Transverse colon (tissue), 4 donors: ENCODE results near the gene ZDHHC14. TPM values are rescaled to one million over a fixed set of nuclear protein-coding genes. Genes with fewer than 3 reads are reported as not detected.

Experiments used
- DNase-seq: peaks from one replicate; pipeline ENCODE4 v3.0.0-alpha.2; 2019
- H3K27ac ChIP-seq, 4 donors: fragments of 200-600 bp; sonication (generic); 2 replicates each; pipeline ENCODE4 v1.5.1; 2016 to 2018; ENCODE audit warnings: inconsistent platforms in 4 of 4
- H3K27me3 ChIP-seq: fragments of 200-600 bp; sonication (generic); 2 replicates; pipeline ENCODE4 v1.5.1; 2017; ENCODE audit warnings: inconsistent platforms
- H3K36me3 ChIP-seq, 4 donors: fragments of 200-600 bp; sonication (generic); 2 replicates each; pipeline ENCODE4 v1.5.1; 2017 to 2019; ENCODE audit warnings: inconsistent platforms in 4 of 4
- H3K4me1 ChIP-seq, 4 donors: fragments of 200-600 bp; sonication (generic); 2 replicates each; pipeline ENCODE4 v1.5.1; 2017 to 2020; ENCODE audit warnings: inconsistent platforms in 4 of 4
- H3K4me3 ChIP-seq, 4 donors: fragments of 200-600 bp; sonication (generic); 1 replicate in 1 of 4; 2 replicates in 3 of 4; pipeline versions ENCODE4 v1.5.1 to v1.6.1; 2017 to 2019; ENCODE audit warnings: inconsistent platforms in 4 of 4
- H3K9me3 ChIP-seq, 2 donors: fragments of 200-600 bp; sonication (generic); 2 replicates each; pipeline ENCODE4 v1.5.1; 2017 to 2019; ENCODE audit warnings: inconsistent platforms in 2 of 2
- EP300 ChIP-seq: sonication (generic); formaldehyde crosslinking; IDR thresholded peaks from one replicate; pipeline ENCODE4 v1.6.1; 2017; ENCODE audit warnings: antibody characterized with exemption, low read depth
- POLR2A ChIP-seq: fragments of 450-650 bp; IDR thresholded peaks from one replicate; pipeline ENCODE4 v1.6.1; 2016; ENCODE audit warnings: antibody characterized with exemption, mild to moderate bottlenecking, moderate library complexity
- POLR2AphosphoS5 ChIP-seq, 3 donors: sonication (generic); formaldehyde crosslinking; IDR thresholded peaks; one replicate each; pipeline ENCODE4 v1.6.1; 2016; ENCODE audit warnings: antibody characterized with exemption in 3 of 3
- WGBS, 2 donors: methylation state at CpG; one replicate each; pipeline ENCODE4 v1.1.5; 2018; ENCODE audit warnings: low coverage in 1 of 2; 5-methylcytosine and 5-hydroxymethylcytosine counted together
- in situ Hi-C, 4 donors: fragments of 200-750 bp; cut with MboI; loops; one replicate each; pipeline versions ENCODE4 v1.15.0 to v1.15.1; 2017; ENCODE audit warnings: low sequenced_read_pairs in 3 of 4, low pct_ligation_motif_present in 1 of 4, low pct_unique_long_range_greater_than_20kb in 1 of 4
- intact Hi-C: fragments of 100-400 bp; cut with DNase I; formaldehyde crosslinking; loops from one replicate; pipeline ENCODE4 v1.15.1; 2023; ENCODE audit warnings: low total_unique reads
- small RNA-seq, 4 donors: library from RNA; depleted of rRNA; stranded (forward); fragments of <200 nt; gene quantifications; one replicate each; pipeline ENCODE3, GENCODE V24; 2016
- total RNA-seq, 4 donors: library from RNA; depleted of rRNA; stranded (reverse); fragments of >200 nt; gene quantifications; one replicate each; pipeline ENCODE4 v1.1.0, GENCODE V29; 2016
- TF ChIP-seq, protein P1 (sequence below), 5 experiments: fragments of 200-600 bp in 3 of 5; fragments of 450-650 bp in 2 of 5; sonication (generic) in 3 of 5; IDR thresholded peaks; 1 replicate in 2 of 5; 2 replicates in 3 of 5; pipeline ENCODE4 v1.5.1; 2016 to 2017; ENCODE audit warnings: antibody characterized with exemption in 5 of 5, inconsistent platforms in 3 of 5, mild to moderate bottlenecking in 2 of 5, moderate library complexity in 1 of 5

ZDHHC14 gene
- total RNA-seq, 4 donors from 2014 or later, result 10.2 to 16.5 (median 12.5) TPM

DNA sequence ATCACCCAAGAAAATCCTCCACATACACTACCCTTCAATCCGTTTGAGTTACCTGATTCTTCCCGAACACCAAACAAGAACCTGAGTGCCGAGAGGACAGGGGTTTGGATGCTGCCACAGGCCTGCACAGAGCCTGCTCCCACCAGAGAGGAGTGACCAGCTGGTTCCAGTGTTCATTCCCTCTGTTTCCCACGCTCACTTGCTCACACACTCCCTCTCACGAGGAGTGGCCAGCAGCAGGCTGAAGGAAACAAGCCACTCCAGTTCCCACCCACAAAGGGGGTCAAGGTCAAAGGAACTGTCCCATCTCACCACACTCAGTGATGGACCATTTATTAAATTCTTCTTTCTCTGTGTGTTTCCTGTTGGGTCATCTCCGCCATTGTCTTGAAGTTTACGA lies 344.8 kb downstream of the ZDHHC14 start:
- no peak overlapping the region for H3K27ac ChIP-seq
- 91 to 92% methylated on average over 2 to 7 of the region's 7 CpGs for WGBS, 2 donors
- TF ChIP-seq EP300, result no peak
- TF ChIP-seq, protein P1, sequence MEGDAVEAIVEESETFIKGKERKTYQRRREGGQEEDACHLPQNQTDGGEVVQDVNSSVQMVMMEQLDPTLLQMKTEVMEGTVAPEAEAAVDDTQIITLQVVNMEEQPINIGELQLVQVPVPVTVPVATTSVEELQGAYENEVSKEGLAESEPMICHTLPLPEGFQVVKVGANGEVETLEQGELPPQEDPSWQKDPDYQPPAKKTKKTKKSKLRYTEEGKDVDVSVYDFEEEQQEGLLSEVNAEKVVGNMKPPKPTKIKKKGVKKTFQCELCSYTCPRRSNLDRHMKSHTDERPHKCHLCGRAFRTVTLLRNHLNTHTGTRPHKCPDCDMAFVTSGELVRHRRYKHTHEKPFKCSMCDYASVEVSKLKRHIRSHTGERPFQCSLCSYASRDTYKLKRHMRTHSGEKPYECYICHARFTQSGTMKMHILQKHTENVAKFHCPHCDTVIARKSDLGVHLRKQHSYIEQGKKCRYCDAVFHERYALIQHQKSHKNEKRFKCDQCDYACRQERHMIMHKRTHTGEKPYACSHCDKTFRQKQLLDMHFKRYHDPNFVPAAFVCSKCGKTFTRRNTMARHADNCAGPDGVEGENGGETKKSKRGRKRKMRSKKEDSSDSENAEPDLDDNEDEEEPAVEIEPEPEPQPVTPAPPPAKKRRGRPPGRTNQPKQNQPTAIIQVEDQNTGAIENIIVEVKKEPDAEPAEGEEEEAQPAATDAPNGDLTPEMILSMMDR (IDR thresholded peaks at IDR 0.05), result no peak
- no peak for TF ChIP-seq POLR2AphosphoS5 (IDR thresholded peaks at IDR 0.05)
- TF ChIP-seq POLR2A, result no peak
- DNase-seq, result no peak
- H3K27me3 ChIP-seq, result no peaks in the 10 kb centered on the region
- intact Hi-C loops (no loop called here), in situ Hi-C loops (no loop called here)
- peaks cover 0 to 4% of the 10 kb centered on the region in 2 donors for H3K9me3 ChIP-seq
- no peaks in the 10 kb centered on the region for H3K4me1 ChIP-seq
- no peaks in the 10 kb centered on the region for H3K36me3 ChIP-seq
- no peak overlapping the region for H3K4me3 ChIP-seq

DNA sequence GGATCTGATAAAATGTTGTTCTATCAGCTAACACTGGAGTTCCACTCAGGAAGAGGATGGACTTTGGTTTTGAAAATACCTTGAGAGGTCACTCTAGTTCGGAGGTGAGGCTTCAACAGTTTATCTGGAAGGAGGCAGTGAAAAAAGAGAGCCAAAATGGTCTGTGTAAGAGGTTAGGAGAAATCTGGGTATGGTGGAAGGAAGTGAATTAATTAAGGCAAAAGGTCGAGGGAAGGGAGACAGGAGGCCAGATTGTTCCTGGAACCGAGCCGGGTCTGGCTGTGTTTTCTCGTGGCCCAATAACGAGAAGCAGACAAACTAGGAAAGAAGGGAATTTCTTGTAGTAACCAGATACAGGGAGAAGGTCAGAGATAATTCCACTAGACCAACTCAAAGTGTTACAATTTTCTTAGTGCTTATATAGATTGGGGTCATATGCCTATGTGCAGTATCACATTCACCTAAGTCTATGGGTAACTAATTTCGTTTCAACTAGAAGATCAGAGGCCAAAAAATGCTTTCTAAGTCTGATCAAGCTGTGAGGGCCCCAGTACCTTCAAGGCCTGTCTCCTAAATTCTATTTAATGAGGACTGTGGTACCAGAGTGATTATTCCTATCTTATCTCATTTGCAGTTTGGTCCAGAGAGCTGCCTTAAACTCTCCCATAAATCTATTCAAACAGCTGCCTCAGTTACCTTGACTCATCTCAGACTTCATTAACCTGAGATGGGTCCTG lies 346.1 kb downstream of the ZDHHC14 start:
- no peaks in the 10 kb centered on the region for H3K36me3 ChIP-seq
- intact Hi-C loops (no loop called here), in situ Hi-C loops (no loop called here)
- no peak for TF ChIP-seq POLR2AphosphoS5 (IDR thresholded peaks at IDR 0.05)
- TF ChIP-seq EP300, result no peak
- TF ChIP-seq POLR2A, result no peak
- TF ChIP-seq, protein P1 (IDR thresholded peaks at IDR 0.05), result no peak
- H3K9me3 ChIP-seq, result peaks cover 0 to 4% of the 10 kb centered on the region in 2 donors
- 76 to 78% methylated on average over 7 of the region's 7 CpGs for WGBS, 2 donors
- no peaks in the 10 kb centered on the region for H3K4me1 ChIP-seq
- no peak overlapping the region for H3K4me3 ChIP-seq
- DNase-seq, result no peak
- H3K27ac ChIP-seq, result no peak overlapping the region
- no peaks in the 10 kb centered on the region for H3K27me3 ChIP-seq

Small RNA genes lying within 50 kb of the gene (small RNA-seq; reads per million reads assigned to genes)
- 0 reads per million in 4 donors for gene MIR3692

Other genes with a start within 250 kb of the ZDHHC14 start
- gene TMEM242, start 57.7 kb upstream of the ZDHHC14 start, total RNA-seq, result 1 to 10 TPM in 3 of 4 donors, under 1 TPM in 1; 0.20 to 8.4 (median 5.8) TPM